Epithelial cell of prostate (primary cell): ENCODE data around the gene IBA57.
"Not testable (repeated sequence)": the region's sequence is repeated elsewhere in the genome, so short reads cannot be mapped to it uniquely, and the experiment has no call there.

Experiments used
- DNase-seq: peaks from one replicate; pipeline ENCODE4 v3.0.0-alpha.2; 2011; ENCODE audit warnings: low read depth, low spot score
- H3K27ac ChIP-seq: fragments of 450-650 bp; 2 replicates; pipeline ENCODE4 v1.5.1; 2017; ENCODE audit warnings: mild to moderate bottlenecking

The IBA57 gene

DNA sequence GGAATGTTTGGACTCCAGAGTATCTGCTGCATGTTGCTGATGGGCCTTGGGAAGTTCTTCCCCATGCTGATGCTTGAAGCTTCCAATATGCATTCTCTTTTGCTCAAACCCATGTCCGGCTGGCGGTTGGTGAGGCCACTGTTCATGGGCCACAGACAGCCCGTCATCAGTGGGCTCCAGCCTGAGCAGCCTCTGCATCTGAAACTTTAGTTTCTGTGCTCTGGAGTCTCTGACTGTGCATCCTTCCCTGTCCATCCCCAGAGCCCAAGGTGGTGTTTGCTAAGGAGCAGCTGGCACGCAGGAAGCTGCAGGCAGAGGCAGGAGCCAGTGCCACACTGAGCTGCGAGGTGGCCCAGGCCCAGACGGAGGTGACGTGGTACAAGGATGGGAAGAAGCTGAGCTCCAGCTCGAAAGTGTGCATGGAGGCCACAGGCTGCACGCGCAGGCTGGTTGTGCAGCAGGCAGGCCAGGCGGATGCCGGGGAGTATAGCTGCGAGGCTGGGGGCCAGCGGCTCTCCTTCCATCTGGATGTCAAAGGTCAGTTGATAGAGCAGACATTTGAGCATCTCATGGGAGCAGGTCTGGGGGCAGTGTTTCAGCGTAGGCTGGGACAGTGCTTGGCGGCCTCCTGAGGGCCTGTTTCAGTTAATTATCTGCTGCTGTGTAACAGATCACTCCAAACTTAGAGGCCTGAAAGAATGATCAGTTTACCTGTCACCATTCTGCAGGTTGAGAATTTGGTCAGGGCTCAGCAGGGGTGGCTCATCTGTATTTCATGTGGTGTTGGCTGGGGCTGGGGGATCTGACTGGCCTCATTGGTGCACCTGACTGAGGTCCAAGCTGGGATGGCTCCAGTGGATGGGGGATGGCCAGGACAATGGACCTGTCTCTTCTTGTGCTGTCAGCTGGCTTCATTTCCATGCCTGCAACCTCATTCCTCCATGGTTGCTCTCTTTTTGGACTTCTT, 58.9 kb downstream of the IBA57 start:
- H3K27ac ChIP-seq = no peak overlapping the region
- no peak for DNase-seq

DNA sequence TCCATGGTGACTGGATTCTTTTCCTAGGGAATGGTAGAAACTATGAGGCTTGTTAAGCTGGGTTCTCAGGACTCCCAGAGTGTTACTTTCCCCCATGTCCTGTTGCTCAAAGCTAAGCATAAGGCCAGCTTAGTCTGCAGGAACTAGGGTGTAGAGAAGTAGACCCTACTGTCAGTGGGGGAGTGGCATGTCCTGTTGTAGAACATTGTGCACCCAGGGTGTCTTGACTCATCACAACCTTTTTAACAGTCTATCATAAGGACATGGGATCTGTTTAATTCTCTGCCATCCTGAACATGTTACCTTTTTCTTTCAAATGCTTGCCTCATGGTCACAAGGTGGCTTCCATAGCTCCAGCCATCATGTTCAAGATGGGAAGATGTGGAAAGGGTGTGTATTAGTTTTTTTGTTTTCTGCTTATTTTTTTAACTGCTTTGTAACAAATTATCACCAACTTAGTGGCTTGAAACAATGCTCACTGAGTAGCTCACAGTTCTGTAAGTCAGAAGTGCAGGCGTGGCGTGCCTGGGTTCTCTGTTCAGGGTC, 59.6 kb downstream of the IBA57 start:
- DNase-seq = no peak
- H3K27ac ChIP-seq = no peak overlapping the region

DNA sequence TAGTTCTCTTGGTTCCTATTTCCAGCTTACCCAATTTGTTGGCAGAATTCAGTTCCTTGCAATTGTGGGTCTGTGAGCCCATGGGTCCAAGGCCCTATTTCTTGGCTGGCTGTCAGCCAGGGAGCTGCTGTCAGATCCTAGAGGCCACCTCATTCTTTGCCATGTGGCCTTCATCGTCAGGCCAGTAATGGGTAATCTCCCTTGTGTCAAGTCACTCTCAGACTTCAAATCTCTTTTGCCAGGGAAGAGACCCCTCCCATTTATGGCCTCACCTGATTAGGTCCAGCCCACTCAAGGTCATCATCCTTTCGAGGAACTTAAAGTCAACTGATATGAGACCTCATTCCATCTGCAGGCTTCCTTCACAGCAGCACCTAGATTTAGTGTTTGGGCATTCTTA, 60.1 kb downstream of the IBA57 start:
- no peak overlapping the region for H3K27ac ChIP-seq
- no peak for DNase-seq

DNA sequence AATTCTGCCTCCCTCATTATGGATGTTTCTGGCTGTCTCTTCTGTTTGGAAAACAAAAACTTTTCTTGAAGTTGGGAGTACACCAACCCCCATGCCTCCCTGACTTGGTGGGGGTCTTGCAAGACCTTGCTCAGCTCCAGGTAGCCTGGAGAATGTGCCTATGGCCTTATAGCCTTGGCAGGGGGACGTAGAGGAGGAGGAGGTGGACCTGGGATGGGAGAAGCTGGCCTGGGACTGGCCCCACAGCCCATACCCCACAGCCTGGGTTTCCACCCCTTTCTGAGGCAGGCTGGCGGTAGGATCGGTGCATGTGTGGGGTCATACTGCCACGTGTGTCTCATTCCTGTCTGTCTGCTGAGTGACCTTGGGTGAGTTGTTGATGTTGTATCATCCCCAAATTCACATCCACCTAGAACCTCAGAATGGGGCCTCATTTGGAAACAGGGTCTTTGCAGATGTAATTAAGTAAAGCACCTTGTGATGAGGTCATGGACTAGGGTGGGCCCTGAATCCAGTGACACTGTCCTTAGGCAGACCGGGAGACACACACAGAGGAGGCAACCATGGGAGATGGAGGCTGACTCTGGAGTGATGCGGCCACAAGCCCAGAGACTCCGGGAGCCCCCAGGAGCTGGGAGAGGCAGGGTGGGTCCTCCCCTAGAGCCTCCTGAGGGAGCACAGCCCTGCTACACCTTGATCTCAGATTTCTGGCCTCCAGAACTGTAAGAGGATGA, 60.7 kb downstream of the IBA57 start:
- no peak overlapping the region for H3K27ac ChIP-seq
- DNase-seq = no peak

DNA sequence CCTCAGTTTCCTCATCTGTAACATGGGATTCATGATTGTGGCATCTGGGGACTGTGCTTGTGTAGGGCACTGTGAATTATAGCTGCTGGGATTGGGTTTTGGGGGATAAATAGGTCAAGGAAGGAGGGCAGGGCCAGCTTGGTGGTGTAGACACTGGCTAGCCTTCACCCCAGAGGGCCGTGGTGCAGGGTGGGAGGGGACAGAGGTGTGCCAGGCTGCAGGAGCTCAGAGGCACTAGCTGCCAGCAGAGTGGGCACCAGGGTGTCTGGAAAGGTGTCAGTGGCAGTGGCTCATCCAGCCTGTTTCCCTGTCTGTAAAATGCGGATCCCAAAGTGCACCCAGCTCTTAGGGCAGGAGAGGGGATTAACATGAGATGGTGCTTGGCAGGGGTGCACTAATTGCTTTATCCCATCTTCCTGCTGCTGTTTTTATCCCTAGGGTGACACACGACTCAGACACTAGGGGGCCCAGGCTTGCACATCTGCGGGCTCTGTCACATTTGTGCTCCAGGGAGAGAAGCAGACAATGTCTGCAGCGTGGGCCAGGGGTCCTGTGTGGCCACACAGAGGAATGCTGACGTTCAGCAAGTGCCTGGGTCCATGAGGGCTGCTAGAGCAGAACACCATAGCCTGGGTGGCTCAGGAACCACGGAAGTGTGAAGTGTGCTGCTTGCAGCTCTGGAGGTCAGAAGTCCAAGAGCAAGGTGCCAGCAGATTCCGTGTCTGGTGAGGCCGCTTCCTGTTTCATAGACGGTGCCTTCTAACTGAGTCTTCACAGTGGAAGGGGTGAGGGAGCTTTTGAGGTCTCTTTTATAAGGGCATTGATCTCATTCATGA, 61.6 kb downstream of the IBA57 start:
- H3K27ac ChIP-seq = peak overlapping the region; percentile 90
- DNase-seq = no peak

DNA sequence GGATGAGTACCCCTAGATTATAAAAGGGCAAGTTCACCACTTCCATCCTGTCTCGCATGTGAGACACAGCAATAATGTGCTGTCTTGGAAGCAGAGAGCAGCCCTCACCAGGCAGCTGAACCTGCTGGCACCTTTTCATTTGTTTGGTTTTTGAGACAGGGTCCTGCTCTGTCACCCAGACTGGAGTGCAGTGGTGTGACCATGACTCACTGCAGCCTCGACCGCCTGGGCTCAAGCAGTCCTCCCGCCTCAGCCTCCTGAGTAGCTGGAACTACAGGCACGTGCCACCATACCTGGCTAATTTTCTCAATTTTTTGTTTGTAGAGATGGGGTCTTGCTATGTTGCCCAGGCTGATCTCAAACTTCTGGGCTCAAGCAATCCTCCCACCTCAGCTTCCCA, 62.5 kb downstream of the IBA57 start:
- peak overlapping the region; percentile 90 for H3K27ac ChIP-seq
- DNase-seq = not testable (repeated sequence)

DNA sequence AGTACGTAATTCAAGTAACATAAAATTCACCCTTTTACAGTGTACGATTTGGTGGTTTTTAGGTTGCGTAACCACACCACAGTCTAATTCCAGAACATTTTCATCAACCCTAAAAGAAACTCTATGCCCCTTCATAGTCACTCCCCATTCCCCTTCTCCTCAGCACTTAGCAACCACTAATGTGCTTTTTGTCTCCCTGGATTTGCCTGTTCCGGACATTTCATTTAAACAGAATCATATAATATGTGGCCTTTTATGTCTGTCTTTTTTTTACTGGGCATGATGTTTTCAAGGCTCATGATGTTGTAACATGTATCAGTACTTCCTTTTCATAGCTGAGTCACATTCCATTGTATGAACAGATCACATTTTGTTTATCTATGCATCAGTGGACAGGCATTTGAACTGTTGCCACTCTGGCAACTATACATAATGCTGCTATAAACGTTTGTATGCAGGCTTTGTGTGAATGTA, 63.0 kb downstream of the IBA57 start:
- H3K27ac ChIP-seq = peak overlapping the region; percentile 90

DNA sequence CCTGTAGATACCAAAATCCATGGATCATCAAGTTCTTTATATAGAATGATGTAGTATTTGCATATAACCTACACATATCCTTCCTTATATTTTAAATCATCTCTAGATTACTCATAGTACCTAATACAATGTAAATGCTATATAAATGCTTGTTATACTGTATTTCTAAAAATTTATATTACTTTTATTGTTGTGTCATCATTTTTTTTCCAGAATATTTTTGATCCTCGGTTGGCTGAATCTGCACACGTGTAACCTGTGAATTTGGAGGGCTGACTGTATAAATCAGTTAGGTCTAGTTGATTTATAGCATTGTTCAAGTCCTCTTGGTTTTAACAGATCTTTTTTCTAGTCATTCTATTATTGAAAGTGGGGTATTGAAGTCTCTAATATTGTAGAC, 65.6 kb downstream of the IBA57 start:
- no peak overlapping the region for H3K27ac ChIP-seq
- DNase-seq = no peak

More for the DNA sequence above, 63.0 kb downstream of the IBA57 start:
- peak; percentile 91 for DNase-seq
